Adrenal gland (tissue), 5 donors: ENCODE data around the gene CLDN5.

ENCODE experiments used
- POLR2A ChIP-seq, 2 donors: fragments of 450-650 bp; IDR thresholded peaks; one replicate each; pipeline ENCODE4 v1.6.1; 2017; ENCODE audit warnings: antibody characterized with exemption in 2 of 2, mild to moderate bottlenecking in 2 of 2, moderate library complexity in 1 of 2
- TF ChIP-seq, protein P1 (sequence below), 6 experiments: fragments of 450-650 bp in 4 of 6; fragments of 200-600 bp in 2 of 6; sonication (generic) in 1 of 6; IDR thresholded peaks; 1 replicate in 5 of 6; 2 replicates in 1 of 6; pipeline versions ENCODE4 v1.5.1 to v1.8.0; 2016 to 2021; ENCODE audit warnings: antibody characterized with exemption in 6 of 6, mild to moderate bottlenecking in 2 of 6, moderate library complexity in 1 of 6
- donor health status: DM: no; HTN: no; CAD: no.

DNA sequence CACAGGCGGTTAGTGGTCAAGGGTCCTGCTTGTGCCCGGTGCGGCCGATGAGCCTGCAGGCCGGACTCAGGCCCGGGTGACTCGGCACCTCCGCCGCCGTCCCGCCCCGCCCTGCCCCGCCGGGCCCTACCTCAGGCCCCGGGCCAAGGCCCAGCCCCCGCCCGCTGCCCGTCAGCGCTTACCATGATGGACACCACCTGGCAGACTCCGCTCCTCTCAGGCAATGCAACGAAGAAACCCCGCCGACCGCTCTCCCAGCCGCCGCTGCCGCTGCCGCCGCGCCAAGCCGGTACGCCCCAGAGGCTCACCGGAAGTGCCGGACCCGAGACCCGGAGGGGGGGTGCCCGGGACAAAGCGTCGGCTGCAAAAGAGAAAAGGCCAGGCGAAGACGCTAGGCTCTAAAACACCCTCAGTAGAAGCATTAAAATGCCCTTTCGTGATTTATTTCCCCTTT, 45.3 kb downstream of the CLDN5 start, which contains the start of gene UFD1:
- TF ChIP-seq, protein P1, sequence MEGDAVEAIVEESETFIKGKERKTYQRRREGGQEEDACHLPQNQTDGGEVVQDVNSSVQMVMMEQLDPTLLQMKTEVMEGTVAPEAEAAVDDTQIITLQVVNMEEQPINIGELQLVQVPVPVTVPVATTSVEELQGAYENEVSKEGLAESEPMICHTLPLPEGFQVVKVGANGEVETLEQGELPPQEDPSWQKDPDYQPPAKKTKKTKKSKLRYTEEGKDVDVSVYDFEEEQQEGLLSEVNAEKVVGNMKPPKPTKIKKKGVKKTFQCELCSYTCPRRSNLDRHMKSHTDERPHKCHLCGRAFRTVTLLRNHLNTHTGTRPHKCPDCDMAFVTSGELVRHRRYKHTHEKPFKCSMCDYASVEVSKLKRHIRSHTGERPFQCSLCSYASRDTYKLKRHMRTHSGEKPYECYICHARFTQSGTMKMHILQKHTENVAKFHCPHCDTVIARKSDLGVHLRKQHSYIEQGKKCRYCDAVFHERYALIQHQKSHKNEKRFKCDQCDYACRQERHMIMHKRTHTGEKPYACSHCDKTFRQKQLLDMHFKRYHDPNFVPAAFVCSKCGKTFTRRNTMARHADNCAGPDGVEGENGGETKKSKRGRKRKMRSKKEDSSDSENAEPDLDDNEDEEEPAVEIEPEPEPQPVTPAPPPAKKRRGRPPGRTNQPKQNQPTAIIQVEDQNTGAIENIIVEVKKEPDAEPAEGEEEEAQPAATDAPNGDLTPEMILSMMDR (IDR thresholded peaks at IDR 0.05) = no peak
- peak; percentile 15 to 44 for TF ChIP-seq POLR2A (IDR thresholded peaks at IDR 0.05)
